ENCODE results near the gene CAV3.

The CAV3 gene

DNA sequence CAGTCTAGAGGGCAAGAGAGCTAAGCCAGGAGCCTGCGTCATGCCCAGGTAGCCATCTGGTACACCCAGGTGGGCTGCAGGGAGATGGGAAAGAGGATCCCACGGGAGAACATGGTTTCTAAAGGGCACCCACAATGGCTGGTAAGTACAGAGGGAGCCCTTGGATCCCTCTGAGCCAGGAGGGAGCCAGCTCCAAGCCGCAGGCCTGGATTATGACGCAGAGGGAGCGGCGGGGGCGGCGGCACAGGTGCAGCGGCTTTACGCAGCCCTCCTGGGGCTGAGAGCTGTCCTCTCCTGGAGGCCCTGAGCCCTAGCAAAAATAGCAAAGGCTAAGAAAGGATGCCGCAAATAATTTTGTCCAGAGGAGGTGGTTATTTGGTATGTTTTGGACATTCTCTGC, 2.8 kb downstream of the CAV3 start:
- no peak for DNase-seq

DNA sequence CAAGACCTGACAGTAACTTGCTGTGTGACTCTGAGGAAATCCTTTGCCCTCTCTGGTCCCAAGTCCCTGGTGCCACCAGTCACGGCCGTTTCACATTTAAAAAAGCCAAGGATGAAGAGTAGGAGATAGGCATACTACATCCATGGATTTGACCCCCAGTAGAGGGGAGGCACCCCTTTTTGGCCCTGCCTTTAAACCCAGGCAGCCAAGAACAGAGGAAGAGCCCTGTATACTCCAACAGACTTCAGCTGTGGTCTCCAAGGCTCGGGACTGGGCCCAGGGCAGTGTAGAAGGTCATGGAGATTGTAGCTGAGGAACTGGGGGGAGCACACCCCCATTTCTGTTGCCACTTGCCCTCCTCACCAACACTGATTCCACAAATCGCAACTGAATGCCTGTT, 3.7 kb downstream of the CAV3 start:
- no peak for DNase-seq

DNA sequence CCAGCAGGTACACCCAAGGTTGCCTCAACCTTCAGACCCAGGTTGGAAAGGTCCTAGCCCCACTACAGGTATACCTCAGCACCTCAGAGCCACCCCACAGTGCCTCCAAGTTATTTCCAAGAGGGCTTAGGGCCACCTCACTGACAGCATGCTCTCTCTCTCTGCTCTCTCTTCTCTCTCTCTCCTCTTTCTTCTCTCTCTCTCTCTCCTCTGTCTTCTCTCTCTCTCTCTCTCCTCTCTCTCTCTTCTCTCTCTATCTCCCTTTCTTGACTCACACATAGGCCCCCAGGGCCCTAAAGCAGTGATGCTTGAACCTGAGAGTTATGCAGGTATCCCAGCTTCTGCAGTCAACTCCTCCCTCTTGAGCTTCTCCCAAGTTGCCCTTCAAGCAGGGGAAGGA, 4.2 kb downstream of the CAV3 start:
- no peak for DNase-seq

DNA sequence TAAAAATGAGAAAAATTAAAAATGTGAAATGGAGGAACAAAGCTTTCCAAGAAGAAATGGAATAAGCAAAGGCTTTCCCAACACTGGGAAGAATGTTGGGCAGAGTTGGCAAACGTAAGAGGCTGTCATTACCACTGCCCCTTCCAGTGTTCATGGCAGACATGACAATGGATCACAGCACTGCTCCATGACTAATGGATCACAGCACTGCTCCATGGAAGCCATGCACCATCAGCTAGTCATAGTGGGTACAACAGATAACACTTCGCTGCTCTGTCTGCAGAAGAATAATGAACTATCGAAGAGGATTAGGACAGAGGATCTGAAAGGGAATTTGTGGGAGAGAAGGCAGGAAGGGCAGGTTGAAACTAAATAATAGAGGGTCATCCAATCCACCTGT, 5.0 kb downstream of the CAV3 start:
- no peak for DNase-seq

DNA sequence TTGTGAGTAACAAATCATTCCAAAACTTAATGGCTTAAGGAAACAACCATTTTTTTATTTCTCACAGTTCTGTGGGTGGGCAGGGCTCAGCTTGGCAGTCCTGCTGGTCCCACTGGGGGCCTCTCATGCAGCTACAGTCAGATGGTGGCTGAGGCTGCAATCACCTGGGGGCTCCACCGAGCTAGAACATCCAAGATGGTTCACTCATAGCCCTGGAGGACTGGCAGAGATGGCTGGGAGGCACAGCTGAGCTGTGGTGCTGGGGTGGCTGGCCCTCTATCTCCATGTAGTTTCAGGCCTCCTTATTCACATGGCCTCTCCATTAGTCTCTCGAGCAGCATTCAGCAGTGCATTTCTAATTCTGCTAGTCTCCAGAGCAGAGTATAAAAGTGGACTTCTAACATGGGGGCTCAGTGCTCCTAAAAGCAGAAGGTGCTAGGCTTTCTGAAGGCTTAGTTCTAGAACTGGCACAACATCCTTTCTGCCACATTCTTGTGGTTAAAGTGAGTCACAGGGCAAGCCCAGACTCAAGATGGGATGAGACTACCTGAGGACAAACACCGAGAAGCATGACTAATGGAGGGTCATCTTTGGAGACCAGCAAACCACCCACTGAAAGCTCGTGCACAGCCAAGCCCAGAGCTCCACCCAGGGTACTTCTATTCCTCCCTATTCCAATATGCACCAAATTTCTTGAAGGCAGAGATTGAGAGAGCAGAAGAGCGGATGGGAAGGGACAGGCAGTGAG, 6.3 kb downstream of the CAV3 start:
- no peak for DNase-seq

DNA sequence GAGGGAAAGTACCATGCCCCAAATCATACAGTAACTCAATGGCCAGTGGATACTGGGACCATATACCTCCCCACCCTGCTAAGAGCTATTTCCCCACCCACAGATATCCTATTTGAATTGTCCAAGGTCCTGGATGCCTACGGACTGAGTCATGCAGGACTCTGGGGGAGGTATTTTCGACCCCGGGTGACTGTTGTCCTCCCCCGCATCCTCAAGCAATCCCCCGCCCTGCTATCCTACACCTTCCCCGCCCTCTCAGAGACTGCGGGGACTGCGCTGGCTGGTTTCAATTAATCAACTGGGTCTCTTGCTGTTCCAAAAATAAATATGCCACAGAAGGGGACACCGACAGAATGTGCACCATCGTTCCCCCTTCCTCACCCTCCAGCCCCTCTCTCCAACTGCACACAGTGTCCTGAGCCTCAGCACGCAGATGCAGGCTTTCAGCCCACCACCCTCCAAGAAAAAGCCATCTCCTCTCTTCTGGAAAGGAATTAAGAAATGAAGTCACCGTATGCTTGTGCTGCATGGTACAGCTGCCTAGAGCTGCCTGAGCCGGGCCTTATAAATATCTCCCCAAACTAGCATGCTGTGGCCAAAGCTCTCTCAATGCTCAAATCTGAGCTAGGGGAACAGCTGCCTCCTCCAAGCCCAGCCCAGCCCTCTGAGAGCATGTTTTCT, 8.1 kb downstream of the CAV3 start:
- no peak for DNase-seq

DNA sequence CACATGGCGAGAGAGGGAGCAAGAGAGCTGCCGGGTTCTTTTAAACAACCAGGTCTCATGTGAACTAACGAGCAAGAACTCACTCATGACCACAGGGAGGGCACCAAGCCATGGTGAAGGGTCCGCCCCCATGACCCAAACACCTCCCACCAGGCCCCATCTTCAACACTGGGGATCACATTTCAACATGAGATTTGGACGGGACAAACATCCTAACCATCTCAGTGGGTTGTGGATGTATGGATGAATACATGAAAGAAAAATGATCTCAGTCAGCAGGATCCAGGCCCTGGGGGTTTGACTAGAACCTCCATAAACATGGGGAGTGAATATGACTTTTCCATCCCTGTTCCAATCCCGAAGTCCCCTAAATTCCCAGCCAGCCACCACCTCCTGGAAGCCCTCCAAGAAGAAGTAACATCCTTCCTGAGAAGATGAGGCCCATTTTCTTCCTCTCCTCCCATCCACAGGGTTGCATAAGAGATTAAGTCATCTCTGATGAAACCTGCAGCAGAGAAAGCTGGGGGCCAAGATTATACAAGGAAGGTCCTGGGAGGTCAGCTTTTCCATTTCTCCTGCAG, 9.5 kb downstream of the CAV3 start:
- DNase-seq: no peak

DNA sequence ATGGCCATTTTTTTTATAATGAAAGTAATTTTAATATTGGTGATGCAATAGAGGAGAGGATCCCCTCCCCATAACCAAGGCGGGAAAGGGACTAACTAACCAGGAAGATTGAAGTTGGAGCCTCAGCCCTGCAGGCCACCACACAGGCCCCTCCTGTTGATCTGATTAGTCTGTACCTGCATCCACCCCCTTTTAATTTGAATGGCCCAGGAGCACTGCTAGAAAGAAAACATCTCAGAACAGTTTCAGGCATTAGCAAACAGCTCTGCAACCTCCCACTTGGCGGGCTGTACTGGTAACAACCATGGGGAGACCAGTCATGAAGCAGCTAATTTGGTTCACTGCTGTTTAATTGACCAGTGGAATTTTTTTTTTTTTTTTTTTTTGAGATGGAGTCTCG, 10.3 kb downstream of the CAV3 start:
- DNase-seq: no peak

DNA sequence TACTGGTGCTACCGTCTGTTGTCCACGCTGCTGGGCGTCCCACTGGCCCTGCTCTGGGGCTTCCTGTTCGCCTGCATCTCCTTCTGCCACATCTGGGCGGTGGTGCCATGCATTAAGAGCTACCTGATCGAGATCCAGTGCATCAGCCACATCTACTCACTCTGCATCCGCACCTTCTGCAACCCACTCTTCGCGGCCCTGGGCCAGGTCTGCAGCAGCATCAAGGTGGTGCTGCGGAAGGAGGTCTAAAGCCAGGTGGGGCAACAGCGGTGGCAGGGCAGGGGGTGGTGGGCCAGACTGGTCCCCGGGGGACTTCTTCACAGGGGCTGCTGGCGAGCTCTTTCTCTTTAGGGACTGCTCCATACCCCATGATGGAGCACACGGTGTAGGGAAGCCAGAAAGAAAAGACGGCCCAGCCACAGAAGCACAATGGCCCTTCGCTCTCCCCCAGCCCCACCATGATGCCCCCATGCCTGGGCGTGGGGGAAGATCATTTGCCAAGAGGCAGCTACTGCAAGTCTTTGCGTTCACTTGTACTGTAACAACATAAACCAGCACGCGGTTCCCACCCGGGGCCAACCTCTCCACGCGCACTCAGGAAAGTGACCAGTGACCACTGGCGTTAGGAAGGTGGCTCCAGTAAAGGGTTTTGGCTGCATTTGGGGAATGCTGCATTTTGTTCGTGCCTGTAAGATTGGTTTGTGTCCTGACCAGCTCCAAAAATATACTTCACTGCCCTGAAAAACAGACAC, 12.2 kb downstream of the CAV3 start:
- DNase-seq: no peak

DNA sequence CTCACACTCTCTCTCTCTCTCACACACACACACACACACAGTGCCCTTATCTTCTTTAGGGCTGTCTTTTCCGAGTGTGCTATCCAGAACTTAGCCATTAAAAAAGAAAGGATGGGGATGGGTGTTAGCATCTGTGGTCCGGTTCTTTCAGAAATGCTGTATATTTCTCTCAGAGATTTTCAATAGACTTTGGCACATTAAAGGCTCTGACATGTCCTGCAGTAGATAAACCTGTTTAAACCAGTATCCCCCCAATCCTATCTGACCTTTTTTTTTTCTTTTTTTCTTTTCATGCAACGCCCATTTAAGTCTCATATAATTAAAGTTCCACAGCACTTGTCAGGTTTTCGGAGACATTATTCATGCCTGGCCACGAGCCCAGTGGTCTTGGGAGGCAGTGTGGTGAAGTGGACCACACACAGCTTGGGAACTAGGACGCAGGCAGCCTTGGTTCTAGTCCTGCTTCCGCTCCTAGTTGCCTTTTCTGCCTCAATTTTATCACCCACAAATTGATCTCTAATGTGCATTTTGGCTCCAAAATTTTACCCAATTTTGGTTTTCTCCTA, 13.3 kb downstream of the CAV3 start:
- no peak for DNase-seq

DNA sequence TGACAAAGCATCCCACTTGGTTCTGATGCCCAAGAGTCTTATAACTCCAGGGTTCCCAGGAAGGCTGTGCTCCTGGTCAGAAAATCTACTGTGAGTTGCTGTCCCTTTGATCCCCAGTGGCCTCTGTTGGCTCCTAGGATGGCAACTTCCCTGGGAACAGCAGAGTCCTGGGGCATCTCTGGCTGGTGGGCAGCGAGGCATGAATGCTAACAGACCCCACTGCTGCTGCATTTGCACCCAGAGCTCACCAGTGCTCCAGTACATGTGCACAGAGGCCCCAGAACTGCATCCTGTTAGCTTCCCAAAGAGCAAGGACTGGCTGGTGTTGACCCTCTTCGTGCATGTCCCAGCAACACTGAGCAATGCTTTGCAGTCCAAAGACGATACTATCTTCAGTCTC, 15.7 kb downstream of the CAV3 start:
- no peak for DNase-seq

DNA sequence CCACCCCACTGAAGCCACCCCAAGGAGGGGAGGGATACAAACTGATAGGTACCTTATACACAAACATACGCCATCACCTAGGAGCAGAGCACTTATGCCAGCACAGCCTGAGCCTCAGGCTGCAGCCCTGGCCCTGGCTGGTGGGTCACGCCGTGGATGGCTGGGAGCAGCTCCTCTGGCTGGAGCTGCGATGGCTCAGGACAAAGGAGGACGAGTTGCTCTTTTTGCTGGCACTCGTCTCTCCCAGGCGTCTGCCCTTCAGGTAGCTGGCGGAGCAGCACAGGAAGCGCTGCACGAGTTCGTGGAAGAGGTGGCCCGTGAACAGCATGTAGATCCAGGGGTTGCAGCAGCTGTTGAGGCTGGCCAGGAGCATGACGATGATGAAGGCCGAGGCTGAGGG, 19.2 kb downstream of the CAV3 start:
- no peak for DNase-seq

DNA sequence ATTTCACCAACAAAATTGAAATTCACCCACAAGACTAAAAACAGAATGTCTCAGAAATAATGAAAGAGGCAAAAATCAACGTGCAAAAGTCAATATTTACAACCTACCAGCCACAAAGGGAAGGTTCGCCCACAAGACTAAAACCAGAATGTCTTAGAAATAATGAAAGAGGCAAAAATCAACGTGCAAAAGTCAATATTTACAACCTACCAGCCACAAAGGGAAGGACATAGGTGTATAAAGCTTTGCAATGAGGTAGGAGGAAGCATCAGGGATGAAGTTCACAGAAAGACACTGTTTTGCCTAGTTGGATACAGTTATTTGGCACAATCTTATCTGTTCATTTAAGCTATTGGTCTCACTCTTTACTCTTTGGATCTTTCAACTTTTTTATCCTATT, 21.5 kb downstream of the CAV3 start:
- DNase-seq: no peak

DNA sequence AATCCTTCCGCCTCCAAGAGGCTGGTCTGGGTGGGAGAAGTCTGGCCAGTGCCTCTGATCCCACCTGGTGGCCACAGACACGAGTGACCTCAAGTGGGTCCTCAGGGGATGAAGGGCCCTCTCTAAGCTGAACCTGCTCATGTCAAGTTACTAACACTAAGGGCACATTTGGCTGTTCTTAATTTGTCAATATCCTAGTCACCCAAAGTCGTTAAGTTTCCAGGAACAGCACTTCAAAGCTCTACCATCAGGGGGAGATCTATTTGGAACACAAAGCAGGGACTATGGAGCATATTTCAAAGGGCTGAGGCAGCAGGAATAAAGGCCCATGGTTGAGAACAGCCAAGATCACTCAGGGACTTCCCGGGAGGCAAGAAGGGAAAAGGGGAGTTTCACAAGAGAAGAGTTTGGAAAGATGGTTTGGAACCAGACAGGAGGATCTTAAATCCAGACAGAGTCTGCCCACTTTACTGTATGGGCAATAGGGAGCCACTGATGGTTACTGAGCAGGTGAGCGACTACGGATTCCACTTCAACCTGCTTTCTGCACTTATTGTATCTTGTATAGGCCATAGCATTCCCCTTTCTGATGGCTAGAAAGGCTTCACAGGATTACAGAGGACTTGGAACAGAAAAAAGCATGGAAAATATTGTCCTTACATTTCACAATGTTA, 22.1 kb downstream of the CAV3 start:
- no peak for DNase-seq

DNA sequence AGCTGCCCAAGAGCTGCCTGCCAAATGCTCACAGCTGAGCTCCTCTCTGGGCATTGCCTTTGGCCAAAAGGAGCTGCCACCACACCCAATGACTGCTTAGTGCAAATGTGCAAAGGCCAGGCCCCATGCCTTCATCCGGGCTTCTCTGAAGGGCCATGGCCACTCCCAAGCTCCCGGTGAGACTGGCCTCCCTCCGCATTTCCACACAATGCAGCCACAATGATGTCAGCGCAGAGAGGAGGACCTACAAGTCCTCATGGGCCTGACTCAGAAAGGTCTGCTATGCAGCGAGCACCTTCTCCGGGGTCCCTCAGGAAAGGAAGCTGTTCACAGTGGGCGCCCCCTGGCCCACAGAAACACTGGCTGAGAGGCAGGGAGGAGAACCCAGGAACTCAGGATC, 23.1 kb downstream of the CAV3 start:
- DNase-seq: no peak

DNA sequence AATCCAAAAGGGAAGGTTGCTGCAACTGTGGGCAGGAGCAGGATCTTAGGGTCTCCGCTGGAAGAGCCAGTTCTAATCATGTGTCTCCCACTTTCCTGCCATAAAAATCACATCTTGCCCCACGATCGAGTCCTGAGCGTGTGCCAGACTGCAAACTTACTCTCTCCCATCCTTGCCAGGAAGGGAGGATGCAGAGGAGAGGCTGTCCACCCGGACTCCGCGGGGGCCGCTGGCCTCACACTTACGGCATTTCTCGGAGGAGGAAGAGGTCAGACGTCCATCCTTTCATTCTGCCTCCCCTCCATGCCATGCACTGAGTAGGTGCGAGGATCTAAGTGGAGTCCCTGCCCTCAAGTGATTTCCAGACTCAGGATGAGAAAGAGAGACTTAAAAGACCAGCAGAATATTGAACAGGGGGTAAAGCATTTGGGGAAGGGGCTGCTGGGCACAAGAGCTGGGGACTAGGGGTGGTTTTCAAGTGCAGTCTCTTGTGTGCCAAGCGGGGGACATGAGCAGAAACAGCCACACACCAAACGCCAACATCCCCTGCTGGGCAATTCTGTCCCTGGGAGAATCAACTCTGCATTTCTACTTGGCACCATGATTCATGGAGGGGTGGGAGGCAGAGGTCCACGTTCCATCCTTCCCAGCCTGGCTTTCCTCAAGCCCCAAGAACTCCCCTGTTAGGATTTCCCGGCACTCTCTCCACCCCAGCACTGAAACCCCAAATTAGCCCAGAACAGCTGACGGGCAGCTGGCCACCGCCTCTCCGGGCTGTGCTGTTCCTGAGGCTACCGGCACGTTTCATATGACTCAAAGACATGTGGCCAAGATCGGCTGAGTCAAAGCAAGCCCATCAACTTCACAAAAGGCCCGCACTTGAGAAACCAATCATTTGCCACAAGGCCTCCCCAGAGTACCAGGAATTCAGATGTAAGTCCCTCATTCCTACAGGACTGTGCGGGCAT, 24.2 kb downstream of the CAV3 start:
- DNase-seq: no peak

DNA sequence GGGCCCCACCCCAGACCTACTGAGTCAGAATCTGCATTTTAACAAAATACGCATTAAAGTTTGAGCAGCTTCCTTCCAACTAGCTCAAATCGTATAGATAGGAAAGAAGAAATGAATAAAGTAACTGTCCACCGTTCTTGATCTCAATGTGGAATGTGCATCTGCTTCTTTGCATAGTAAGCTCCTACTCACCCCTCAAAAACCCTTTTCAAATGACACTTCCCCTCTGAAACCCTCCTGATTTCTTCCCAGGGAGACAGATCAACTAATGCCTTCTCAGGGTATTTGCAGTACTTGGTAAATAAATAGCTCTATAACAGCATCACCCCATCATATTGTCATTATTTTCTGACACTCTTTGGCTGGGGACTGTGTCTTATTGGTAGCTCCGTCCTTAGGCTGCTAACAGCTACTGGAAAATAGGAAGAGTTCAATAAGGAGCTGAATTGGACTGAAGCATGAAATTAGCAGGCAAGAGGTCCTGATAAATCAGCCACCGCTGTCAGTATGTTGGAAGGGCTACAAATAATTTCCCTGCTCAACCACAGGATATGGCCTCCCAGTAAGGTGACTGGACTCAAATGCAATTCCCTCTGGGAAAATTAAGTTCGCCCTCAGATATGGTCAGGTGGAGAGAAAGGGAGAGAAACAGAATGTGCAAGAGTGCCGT, 25.6 kb downstream of the CAV3 start:
- DNase-seq: no peak

DNA sequence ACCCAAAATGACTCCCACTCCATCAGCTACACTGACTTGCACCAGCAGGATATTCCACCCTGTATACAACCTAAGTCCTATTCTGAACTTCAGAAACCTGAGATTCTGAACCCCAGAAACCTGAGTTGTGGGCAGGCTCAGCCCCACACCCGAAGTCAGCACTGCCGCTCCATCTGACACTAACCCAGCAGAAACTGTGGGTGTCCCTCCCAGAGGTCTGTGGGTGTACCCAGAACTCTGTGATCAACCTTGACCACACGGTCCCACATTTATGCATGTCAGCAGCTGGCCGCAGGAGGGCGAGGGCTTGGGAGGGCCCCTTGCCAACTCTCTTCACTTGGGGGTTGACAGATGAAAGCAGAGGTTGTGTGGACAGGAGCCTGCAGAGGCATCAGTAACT, 26.5 kb downstream of the CAV3 start:
- no peak for DNase-seq

DNA sequence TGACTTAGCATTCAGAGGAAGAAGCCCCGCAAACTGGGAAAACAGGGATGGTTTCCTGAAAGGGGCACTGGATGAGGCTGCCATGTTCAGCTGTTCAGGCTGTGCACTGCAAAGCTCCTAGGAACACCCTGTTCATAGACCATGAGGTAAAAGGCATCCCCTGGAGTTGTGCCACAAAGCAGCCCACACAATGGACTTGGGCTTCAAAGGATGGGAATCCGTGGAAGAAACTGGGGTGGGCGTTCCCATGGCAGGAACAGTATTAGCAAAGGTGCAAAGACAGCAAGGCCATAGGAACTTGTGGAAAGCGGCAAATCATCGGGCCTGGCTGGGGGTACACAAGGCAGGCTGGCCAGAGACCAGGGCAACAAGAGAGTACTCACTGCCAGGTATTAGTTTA, 26.9 kb downstream of the CAV3 start:
- no peak for DNase-seq

DNA sequence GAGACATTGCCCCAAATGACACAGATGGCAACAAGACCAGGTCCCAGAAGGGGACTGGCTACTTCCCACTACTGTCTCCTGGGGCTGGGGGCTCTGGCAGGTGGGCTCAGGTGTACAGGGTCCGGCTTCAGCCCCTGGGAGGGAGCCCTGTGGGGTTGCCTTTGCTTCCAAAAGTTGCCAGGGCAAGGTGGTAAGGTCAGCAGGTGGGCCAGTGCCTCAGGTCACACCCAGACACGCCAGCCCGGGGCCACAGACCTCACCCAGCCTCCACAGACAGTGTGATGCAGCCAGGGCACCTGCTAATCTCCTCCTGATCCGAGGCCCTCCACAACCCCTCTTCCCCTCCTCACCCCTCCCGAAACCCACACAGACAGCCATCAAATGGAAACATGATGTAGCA, 28.3 kb downstream of the CAV3 start:
- no peak for DNase-seq

Data from NCI-H187 (cell line).